ENCODE measurements around the gene GPR137. TPM values are rescaled to one million over a fixed set of nuclear protein-coding genes. Genes with fewer than 3 reads are reported as not detected.

Gene GPR137
- total RNA-seq, 4 donors from 2014 or later = 17.8 to 30.0 (median 19.7) TPM

- peaks cover 2% of the 10 kb centered on the region for H3K27me3 ChIP-seq
- H3K4me3 ChIP-seq = peak overlapping the region; percentile 81
- WGBS = 32% methylated on average over 23 of the region's 40 CpGs
- peak overlapping the region; percentile 92 for H3K27ac ChIP-seq
- peaks cover 6% of the 10 kb centered on the region for H3K36me3 ChIP-seq
- TF ChIP-seq POLR2A (IDR thresholded peaks at IDR 0.05) = no peak
- no peak for TF ChIP-seq CTCF (IDR thresholded peaks at IDR 0.05)
- TF ChIP-seq POLR2AphosphoS5 (IDR thresholded peaks at IDR 0.05) = no peak
- TF ChIP-seq EP300 (IDR thresholded peaks at IDR 0.05) = no peak
- H3K9me3 ChIP-seq = no peaks in the 10 kb centered on the region
- H3K4me1 ChIP-seq = peaks cover 34% of the 10 kb centered on the region
- DNase-seq (ENCODE audit: low spot score in 2 of 2) = no peak
Measured at GRCh38 chr11:64285885-64286800, 495 bp downstream of the GPR137 start.

- no peak for DNase-seq (ENCODE audit: low spot score in 2 of 2)
- TF ChIP-seq EP300 (IDR thresholded peaks at IDR 0.05) (no peak), CTCF (IDR thresholded peaks at IDR 0.05) (no peak), POLR2AphosphoS5 (IDR thresholded peaks at IDR 0.05) (no peak), POLR2A (IDR thresholded peaks at IDR 0.05) (no peak)
- peaks cover 9% of the 10 kb centered on the region for H3K27me3 ChIP-seq
- H3K4me1 ChIP-seq = peaks cover 40% of the 10 kb centered on the region
- H3K36me3 ChIP-seq = peaks cover 6% of the 10 kb centered on the region
- H3K9me3 ChIP-seq = no peaks in the 10 kb centered on the region
- no peak overlapping the region for H3K4me3 ChIP-seq
- WGBS = 90% methylated on average over 9 of the region's 9 CpGs
- no peak overlapping the region for H3K27ac ChIP-seq
Measured at GRCh38 chr11:64286801-64287159, 1.1 kb downstream of the GPR137 start.

- 95% methylated on average over 23 of the region's 33 CpGs for WGBS
- Histone ChIP-seq H3K9me3 (no peaks in the 10 kb centered on the region), H3K27ac (no peak overlapping the region), H3K4me3 (no peak overlapping the region), H3K27me3 (peaks cover 19% of the 10 kb centered on the region), H3K4me1 (peaks cover 50% of the 10 kb centered on the region), H3K36me3 (peaks cover 6% of the 10 kb centered on the region)
- no peak for DNase-seq (ENCODE audit: low spot score in 2 of 2)
- TF ChIP-seq POLR2AphosphoS5 (IDR thresholded peaks at IDR 0.05) = no peak
Measured at GRCh38 chr11:64287676-64288352, 2.2 kb downstream of the GPR137 start.

GRCh38 chr11:64288353-64288750, 2.7 kb downstream of the GPR137 start:
- no peak overlapping the region for H3K4me3 ChIP-seq
- H3K36me3 ChIP-seq = peaks cover 6% of the 10 kb centered on the region
- no peaks in the 10 kb centered on the region for H3K9me3 ChIP-seq
- H3K27ac ChIP-seq = no peak overlapping the region
- WGBS = 100% methylated on average over 1 of the region's 9 CpGs
- no peak for TF ChIP-seq POLR2A (IDR thresholded peaks at IDR 0.05)
- no peak for TF ChIP-seq EP300 (IDR thresholded peaks at IDR 0.05)
- TF ChIP-seq CTCF (IDR thresholded peaks at IDR 0.05) = no peak
- TF ChIP-seq POLR2AphosphoS5 (IDR thresholded peaks at IDR 0.05) = no peak
- DNase-seq (ENCODE audit: low spot score in 2 of 2) = no peak
- H3K4me1 ChIP-seq = peaks cover 46% of the 10 kb centered on the region
- H3K27me3 ChIP-seq = peaks cover 23% of the 10 kb centered on the region

GRCh38 chr11:64289002-64289564, 3.4 kb downstream of the GPR137 start:
- Histone ChIP-seq H3K4me3 (no peak overlapping the region), H3K36me3 (peaks cover 6% of the 10 kb centered on the region), H3K27ac (no peak overlapping the region), H3K4me1 (peaks cover 38% of the 10 kb centered on the region), H3K9me3 (no peaks in the 10 kb centered on the region), H3K27me3 (peaks cover 23% of the 10 kb centered on the region)
- DNase-seq (ENCODE audit: low spot score in 2 of 2) = no peak
- no peak for TF ChIP-seq POLR2AphosphoS5 (IDR thresholded peaks at IDR 0.05)
- no peak for TF ChIP-seq EP300 (IDR thresholded peaks at IDR 0.05)
- no peak for TF ChIP-seq POLR2A (IDR thresholded peaks at IDR 0.05)
- no peak for TF ChIP-seq CTCF (IDR thresholded peaks at IDR 0.05)
- WGBS = 92% methylated on average over 10 of the region's 13 CpGs

Measured in suprapubic skin (tissue), 4 donors.